ENCODE results near the gene TTC7B. TPM values are rescaled to one million over a fixed set of nuclear protein-coding genes. Genes with fewer than 3 reads are reported as not detected.

The TTC7B gene
- total RNA-seq, 4 donors from 2014 or later: 31.0 to 49.7 (median 45.1) TPM

GRCh38 chr14:90624732-90625400 is 191.4 kb downstream of the TTC7B start:
- TF ChIP-seq CTCF (IDR thresholded peaks at IDR 0.05; ENCODE audit: low read depth): no peak

DNA sequence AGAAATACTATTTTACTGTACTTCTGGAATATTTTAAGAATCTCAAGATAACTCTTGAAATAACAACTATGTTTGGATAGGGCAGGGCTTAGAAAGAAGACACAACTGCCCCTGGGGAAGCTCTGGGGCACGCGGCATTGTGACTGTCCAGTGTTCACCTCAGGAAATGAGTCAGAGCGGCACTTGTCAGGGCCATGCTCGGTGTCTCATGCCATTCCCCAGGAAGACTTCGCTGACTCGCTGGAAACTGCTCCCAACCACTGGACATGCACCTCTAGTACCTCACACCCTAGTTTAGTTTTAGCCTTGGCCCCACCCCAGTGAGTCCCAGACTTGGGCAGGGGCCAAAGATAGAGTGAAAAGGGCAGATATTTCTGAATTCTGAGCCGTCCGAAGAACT is 192.0 kb downstream of the TTC7B start:
- TF ChIP-seq CTCF (IDR thresholded peaks at IDR 0.05; ENCODE audit: low read depth): no peak

DNA sequence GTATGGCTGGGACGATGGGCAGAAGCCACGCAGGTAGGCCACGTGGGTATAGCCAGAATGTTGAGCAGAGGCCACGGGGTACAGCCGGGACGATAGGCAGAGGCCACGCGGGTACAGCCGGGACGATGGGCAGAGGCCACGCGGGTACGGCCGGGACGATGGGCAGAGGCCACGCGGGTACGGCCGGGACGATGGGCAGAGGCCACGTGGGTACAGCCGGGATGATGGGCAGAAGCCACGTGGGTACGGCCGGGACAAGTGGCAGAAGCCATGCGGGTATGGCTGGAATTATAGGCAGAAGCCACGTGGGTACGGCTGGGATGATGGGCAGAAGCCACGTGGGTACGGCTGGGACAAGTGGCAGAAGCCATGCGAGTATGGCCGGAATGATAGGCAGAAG is 195.0 kb downstream of the TTC7B start:
- no peak for TF ChIP-seq CTCF (IDR thresholded peaks at IDR 0.05; ENCODE audit: low read depth)

DNA sequence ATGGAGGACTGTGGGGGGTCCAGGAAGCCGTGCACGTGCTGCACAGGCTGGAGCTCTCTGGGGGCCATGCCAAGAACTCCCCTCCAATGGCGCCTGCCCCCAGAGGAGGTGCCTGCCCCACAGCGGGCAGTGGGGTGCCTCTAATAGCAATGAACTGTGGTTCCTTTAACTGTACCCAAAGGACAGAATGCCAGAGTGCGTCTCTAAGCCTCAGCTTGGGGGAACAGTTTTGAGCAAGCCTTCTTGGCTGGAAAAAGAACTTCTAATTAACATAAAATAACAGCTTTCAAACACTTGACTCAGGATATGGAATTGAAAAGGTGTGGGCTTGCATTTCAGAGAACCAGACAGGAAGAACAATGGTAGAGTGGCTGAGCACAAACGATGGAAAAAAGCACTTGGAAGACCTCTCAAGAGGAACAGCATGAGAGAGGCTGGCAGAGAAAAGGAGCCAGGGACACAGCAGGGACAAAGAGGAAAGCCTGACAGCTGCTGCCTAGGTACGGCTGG is 195.6 kb downstream of the TTC7B start:
- no peak for TF ChIP-seq CTCF (IDR thresholded peaks at IDR 0.05; ENCODE audit: low read depth)

- no peak for TF ChIP-seq CTCF (IDR thresholded peaks at IDR 0.05; ENCODE audit: low read depth)
These were observed 196.3 kb downstream of the TTC7B start for GRCh38 chr14:90619911-90620310.

DNA sequence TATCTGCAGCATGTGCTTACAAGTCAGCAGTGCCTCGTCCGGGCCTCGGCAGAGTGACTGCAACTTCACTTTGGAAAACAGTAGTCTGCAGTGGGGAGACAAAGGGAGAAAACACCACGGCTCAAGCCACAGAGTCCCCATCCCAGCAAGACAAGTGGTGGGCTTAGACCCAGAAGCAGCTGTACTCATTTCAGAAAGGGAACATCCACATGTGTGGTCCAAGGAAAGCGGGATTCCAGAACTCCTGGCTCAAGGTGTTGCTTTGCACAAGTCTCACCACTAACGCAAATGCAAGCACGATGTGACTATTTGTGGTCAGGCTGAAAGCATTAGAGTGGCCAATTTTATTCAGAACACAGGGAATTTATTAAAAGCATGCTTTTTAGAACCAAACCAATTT is 198.3 kb downstream of the TTC7B start:
- TF ChIP-seq CTCF (IDR thresholded peaks at IDR 0.05; ENCODE audit: low read depth): no peak

- no peak for TF ChIP-seq CTCF (IDR thresholded peaks at IDR 0.05; ENCODE audit: low read depth)
These were observed 199.3 kb downstream of the TTC7B start for GRCh38 chr14:90616881-90617280.

Measured in subcutaneous adipose tissue (tissue), 4 donors.